Kidney (tissue), 14 donors: ENCODE results near the gene KBTBD12. TPM values are rescaled to one million over a fixed set of nuclear protein-coding genes. Genes with fewer than 3 reads are reported as not detected.
"Not testable (repeated sequence)": the region's sequence is repeated elsewhere in the genome, so short reads cannot be mapped to it uniquely, and the experiment has no call there.

Experiments used
- DNase-seq, 5 donors: peaks; one replicate each; pipeline ENCODE4 v3.0.0-alpha.2; 2013 to 2020
- FAIRE-seq: peaks from 2 replicates; lab custom pipeline; 2012; peaks lifted over from hg19 to GRCh38; lab: Jason Lieb, UNC
- H3K27ac ChIP-seq, 2 donors: one replicate each; pipeline ENCODE4 v1.7.0; 2013; ENCODE audit warnings: low read depth in 2 of 2, low read length in 2 of 2, inconsistent platforms in 1 of 2
- H3K27me3 ChIP-seq: one replicate; pipeline ENCODE4 v1.7.1; 2013; ENCODE audit warnings: low read length, inconsistent platforms; ENCODE audit not compliant: control insufficient read depth, insufficient read depth
- H3K36me3 ChIP-seq, 3 donors: one replicate each; pipeline versions ENCODE4 v1.7.0 to v1.7.1; 2013; ENCODE audit warnings: low read length in 3 of 3, control low read depth in 1 of 3, inconsistent platforms in 1 of 3; ENCODE audit not compliant: insufficient read depth in 3 of 3, control insufficient read depth in 2 of 3
- H3K4me1 ChIP-seq, 3 donors: one replicate each; pipeline versions ENCODE4 v1.7.0 to v1.7.1; 2013; ENCODE audit warnings: low read length in 3 of 3, inconsistent platforms in 1 of 3, low read depth in 1 of 3; ENCODE audit not compliant: control insufficient read depth in 2 of 3, insufficient read depth in 2 of 3
- H3K4me3 ChIP-seq, 3 donors: one replicate each; pipeline versions ENCODE4 v1.7.0 to v1.8.1; 2013; ENCODE audit warnings: low read length in 3 of 3, control low read depth in 1 of 3, inconsistent platforms in 1 of 3
- H3K9ac ChIP-seq, 3 donors: one replicate each; pipeline versions ENCODE4 v1.7.0 to v1.7.1; 2013; ENCODE audit warnings: low read length in 3 of 3, control low read depth in 1 of 3, inconsistent platforms in 1 of 3
- H3K9me3 ChIP-seq, 3 donors: one replicate each; pipeline versions ENCODE4 v1.7.0 to v1.7.1; 2013; ENCODE audit warnings: low read length in 3 of 3, control low read depth in 1 of 3, inconsistent platforms in 1 of 3; ENCODE audit not compliant: control insufficient read depth in 2 of 3, insufficient read depth in 1 of 3
- intact Hi-C: fragments of 100-400 bp; cut with DNase I; formaldehyde crosslinking; loops from one replicate; pipeline ENCODE4 v1.11.1; 2022
- polyA plus RNA-seq: library from polyadenylated mRNA; stranded (reverse); fragments of 350-450 nt; fragmentation: Illumina TruSeq; extraction: RNeasy Lipid Tissue Mini Kit (QIAGEN cat#74804); gene quantifications from one replicate; pipeline ENCODE4 v1.2.3, GENCODE V29; 2014; ENCODE audit warnings: low read depth, low replicate concordance; ENCODE audit not compliant: insufficient read depth
- total RNA-seq: library from RNA; stranded (reverse); fragmentation: NEBNext Ultra II Directional; extraction: Animal tissue kit (Norgen Biotek cat#: 25700); gene quantifications from one replicate; pipeline ENCODE4 v1.2.1, GENCODE V29; 2021
- TF ChIP-seq, protein P1 (sequence below): IDR thresholded peaks from 3 replicates; pipeline ENCODE4 v1.5.1; 2012; ENCODE audit warnings: mild to moderate bottlenecking, moderate library complexity, borderline replicate concordance; ENCODE audit not compliant: insufficient read depth; ENCODE audit errors: extremely low read depth
- donor health status: control.
- donor health status: control.
- donor health status: control.
- donor health status: control.
- donor health status: control.
- donor health status: DM: yes; HTN: yes; CAD: no.
- donor health status: Normal renal cell carcinoma (clear cell type).

Gene KBTBD12
- total and polyA plus RNA-seq, 2 donors from 2014 or later = 1.4 to 1.6 TPM

DNA sequence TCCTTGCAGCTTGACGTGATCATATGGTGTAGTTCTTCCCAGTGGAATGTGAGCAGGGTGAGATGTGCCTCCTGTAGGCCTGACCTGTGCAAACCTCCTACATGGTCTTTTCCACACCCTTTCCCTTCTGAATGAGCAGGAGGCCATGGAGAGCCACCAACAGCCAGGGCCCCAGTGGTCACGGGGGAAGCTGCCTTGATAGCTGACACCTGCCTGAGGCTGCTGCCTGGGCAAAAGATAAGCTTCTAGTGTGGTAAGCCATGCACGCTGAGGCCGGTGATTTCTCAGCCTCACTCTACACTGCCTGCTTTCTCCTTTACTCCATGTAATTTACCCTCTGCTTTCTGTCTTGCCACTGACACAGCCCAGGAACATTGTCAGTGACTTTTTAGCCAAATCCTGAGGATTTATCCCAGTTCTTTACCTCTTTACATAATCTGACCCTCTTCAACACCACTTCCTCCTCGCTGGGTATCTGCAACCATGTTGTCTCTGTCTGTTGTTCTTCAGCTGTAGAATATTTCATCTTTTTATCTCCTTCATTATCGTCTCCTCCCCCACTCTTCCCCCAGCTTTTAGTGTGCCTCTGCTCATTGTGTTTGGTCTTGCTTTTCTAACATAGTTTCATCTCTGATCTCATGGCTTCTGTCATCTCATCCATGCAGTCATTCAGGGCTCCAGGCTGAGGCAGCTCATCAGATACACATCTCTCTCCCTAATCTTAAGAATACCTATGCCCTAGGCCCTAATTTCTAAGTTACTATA lies 11.2 kb upstream of the KBTBD12 start:
- no peaks in the 10 kb centered on the region for H3K27me3 ChIP-seq
- no peaks in the 10 kb centered on the region for H3K4me1 ChIP-seq
- TF ChIP-seq, protein P1, sequence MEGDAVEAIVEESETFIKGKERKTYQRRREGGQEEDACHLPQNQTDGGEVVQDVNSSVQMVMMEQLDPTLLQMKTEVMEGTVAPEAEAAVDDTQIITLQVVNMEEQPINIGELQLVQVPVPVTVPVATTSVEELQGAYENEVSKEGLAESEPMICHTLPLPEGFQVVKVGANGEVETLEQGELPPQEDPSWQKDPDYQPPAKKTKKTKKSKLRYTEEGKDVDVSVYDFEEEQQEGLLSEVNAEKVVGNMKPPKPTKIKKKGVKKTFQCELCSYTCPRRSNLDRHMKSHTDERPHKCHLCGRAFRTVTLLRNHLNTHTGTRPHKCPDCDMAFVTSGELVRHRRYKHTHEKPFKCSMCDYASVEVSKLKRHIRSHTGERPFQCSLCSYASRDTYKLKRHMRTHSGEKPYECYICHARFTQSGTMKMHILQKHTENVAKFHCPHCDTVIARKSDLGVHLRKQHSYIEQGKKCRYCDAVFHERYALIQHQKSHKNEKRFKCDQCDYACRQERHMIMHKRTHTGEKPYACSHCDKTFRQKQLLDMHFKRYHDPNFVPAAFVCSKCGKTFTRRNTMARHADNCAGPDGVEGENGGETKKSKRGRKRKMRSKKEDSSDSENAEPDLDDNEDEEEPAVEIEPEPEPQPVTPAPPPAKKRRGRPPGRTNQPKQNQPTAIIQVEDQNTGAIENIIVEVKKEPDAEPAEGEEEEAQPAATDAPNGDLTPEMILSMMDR = no peak
- H3K9ac ChIP-seq = no peak overlapping the region
- intact Hi-C loops = no loop called here
- H3K4me3 ChIP-seq = no peak overlapping the region
- H3K27ac ChIP-seq = no peak overlapping the region
- FAIRE-seq (no peak), DNase-seq (no peak)
- no peaks in the 10 kb centered on the region for H3K36me3 ChIP-seq
- no peaks in the 10 kb centered on the region for H3K9me3 ChIP-seq

DNA sequence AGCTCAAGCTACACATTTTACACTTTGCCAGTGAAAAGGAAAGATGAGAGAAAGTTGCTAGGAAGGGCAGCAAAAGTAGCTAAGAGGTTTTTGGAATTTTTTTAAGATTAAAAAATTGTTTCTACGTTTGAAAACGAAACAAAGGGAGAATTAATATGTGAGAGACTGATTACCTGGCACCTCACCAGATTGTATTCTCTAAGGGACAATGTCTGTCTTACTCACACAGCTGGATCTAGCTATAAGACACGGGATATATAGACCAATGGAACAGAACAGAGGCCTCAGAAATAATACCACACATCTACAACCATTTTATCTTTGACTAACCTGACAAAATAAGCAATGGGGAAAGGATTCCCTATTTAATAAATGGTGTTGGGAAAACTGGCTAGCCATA lies 9.5 kb upstream of the KBTBD12 start:
- Histone ChIP-seq H3K9me3 (no peaks in the 10 kb centered on the region), H3K9ac (no peak overlapping the region)
- no peak for FAIRE-seq

DNA sequence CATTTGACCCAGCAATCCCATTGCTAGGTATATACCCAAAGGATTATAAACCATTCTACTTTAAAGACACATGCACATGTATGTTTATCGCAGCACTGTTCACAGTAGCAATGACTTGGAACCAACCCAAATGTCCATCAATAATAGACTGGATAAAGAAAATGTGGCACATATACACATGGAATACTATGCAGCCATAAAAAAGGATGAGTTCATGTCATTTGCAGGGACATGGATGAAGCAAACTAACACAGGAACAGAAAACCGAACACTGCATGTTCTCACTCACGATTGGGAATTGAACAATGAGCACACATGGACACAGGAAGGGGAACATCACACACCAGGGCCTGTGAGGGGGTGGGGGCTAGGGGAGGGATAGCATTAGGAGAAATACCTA lies 8.4 kb upstream of the KBTBD12 start:
- H3K27ac ChIP-seq, H3K4me3 ChIP-seq, FAIRE-seq, H3K9ac ChIP-seq, H3K4me1 ChIP-seq, intact Hi-C loops, DNase-seq, H3K9me3 ChIP-seq, H3K27me3 ChIP-seq, H3K36me3 ChIP-seq: not testable (repeated sequence)

More for the DNA sequence above, 9.5 kb upstream of the KBTBD12 start:
- no peak overlapping the region for H3K4me3 ChIP-seq
- H3K27me3 ChIP-seq = no peaks in the 10 kb centered on the region
- H3K36me3 ChIP-seq = no peaks in the 10 kb centered on the region
- DNase-seq = no peak
- no peak overlapping the region for H3K27ac ChIP-seq
- H3K4me1 ChIP-seq = no peaks in the 10 kb centered on the region
- intact Hi-C loops = no loop called here
- TF ChIP-seq, protein P1 = no peak

DNA sequence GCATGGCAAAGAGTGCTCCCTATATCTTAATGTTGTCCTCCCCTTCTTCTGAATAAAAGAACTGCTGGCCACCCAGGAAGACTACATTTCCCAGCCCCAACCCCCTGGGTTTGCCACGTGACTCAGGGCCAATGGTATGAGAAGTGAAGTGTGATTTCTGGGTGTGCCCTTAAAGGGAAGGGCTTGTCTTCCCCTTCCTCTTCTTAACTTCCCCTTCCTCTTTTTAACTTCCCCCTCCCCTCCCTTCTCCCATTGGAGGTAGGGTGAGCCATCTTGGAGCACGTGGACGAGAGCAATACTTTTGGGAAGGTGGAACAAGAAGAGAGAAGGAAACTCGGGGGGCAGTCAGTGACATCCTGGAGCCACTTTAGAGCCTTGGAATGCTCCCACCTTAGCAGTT lies 6.8 kb upstream of the KBTBD12 start:
- Histone ChIP-seq H3K27ac (no peak overlapping the region), H3K36me3 (no peaks in the 10 kb centered on the region), H3K9me3 (no peaks in the 10 kb centered on the region), H3K27me3 (no peaks in the 10 kb centered on the region), H3K4me1 (no peaks in the 10 kb centered on the region), H3K4me3 (no peak overlapping the region), H3K9ac (no peak overlapping the region)
- TF ChIP-seq, protein P1 = no peak
- intact Hi-C loops = no loop called here
- DNase-seq (no peak), FAIRE-seq (no peak)
